Measurements from ENCODE around the gene SH2B2.

SH2B2 gene

DNA sequence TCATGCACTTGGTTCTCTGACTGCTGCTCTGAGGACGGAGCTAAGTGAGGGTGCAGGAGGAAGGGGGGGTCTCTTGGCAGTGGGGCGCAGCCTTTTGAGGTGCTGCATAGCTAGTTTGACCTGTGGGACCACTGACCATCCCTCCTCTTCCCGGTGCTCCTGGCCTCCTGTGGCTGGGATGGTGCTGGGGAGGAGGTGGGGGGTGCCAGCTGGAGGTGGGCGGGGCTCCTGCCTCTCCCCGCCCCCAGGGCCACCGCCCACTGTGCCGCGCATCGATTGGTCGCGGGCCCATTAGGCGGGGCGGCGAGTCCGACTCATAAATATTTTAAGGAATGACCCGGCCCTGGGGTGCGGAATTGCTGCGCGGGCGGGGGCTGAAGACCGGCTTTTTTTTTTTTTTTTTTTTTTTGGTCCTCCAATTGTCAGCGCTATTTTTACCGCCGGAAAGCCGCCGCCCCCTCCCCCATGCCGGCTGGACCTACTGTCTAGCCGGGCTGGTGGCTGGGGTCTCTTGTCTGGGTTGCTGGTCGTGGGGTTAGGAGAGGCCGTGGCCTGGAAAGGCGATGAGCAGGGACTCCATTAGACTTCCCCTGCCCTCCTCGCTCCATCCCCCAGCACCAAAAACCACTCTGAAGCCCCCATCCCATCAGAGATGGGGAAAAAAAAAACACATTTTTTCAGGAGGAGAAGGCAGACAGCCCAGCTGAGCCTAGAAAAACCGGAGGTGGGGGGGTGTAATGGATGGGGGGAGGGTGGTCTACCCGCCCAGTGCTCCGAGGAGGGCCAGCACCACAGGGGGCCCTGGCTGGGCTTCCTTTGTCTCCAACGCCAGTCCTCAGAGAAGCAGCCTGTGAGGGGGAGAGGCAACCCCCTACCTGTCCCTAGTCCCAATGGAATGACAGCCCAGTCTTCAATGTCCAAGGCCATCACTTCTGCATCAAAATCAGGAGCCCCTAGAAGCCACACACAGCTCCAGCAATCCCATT is 6.4 kb downstream of the SH2B2 start:
- POLR2A ChIA-PET, result no interaction called here

GRCh38 chr7:102294589-102294988 is 7.9 kb downstream of the SH2B2 start:
- no peak for TF ChIP-seq CTCF (IDR thresholded peaks at IDR 0.05; ENCODE audit: control extremely low read depth, extremely low read depth, low read depth, missing control alignments)
- ChIA-PET CTCF (interaction anchor here (0.8 kb wide), 1 partner anchor 16 kb away, joined by 3 read pairs; no protein-coding TSS in a partner anchor), POLR2A (no interaction called here)
- no peak for DNase-seq (ENCODE audit: extremely low spot score)

More for the DNA sequence above, 6.4 kb downstream of the SH2B2 start:
- no peak for TF ChIP-seq CTCF (IDR thresholded peaks at IDR 0.05; ENCODE audit: control extremely low read depth, extremely low read depth, low read depth, missing control alignments)
- DNase-seq (ENCODE audit: extremely low spot score), result no peak
- CTCF ChIA-PET, result interaction anchor here (1.8 to 2.2 kb wide), 2 partner anchors 13 to 98 kb away, joined by 5 to 7 read pairs; no protein-coding TSS in a partner anchor

DNA sequence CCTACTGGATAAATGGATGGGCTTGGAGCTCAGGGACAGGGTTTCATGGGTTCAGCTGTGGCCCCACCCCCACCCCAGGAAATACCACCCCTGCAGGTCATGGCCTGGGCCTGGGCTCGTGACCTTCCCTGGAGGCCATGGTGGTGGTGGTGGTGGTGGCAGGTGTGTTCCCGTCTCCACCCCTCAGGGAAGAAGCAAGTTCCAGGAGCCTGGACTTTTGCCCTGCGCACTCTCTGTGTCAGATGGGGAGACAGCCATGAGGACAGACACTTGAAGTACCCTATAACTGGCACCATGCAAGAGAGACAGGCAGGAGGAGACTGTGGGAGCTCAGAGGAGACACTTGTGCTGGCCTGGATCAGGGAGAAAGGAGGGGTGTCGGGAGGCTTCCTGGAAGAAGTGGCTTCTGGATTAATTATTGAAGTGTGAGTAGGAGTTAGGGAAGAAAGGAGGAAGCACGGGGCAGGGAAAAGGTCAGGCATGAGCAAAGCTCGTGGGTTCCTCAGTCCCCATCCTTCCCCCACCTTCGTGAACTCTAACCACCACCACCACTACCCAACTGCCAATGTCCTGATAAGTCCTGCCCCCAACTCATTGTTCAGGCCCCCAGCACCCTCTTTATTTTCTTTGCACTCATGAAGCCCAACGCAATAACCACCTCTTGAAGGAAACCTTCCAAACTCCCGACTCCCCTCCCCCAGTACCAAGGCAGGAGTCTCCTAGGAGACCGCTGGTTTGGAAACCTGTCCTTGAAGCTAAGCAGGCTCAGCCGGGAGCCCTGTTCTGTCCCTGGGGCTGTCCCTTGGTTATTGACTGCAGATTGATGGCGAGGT is 8.9 kb downstream of the SH2B2 start:
- no peak for DNase-seq (ENCODE audit: extremely low spot score)
- TF ChIP-seq CTCF (IDR thresholded peaks at IDR 0.05; ENCODE audit: control extremely low read depth, extremely low read depth, low read depth, missing control alignments), result no peak
- ChIA-PET POLR2A (no interaction called here), CTCF (interaction anchor here (1.1 to 1.2 kb wide), 2 partner anchors 8 to 10 kb away, joined by 3 read pairs; no protein-coding TSS in a partner anchor)

DNA sequence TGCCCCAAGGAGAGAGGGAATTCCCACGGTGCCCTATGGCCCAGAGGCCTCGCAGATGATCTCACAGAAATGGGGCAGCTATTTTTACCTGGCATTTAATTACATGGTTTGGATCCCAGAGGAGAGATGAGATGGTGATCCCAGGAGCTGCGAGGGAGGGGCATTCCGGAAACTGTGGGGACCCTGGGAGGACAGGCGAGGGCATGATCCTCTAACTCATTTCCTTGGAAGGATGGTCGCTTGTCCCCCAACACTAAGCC is 9.4 kb downstream of the SH2B2 start:
- no peak for TF ChIP-seq CTCF (IDR thresholded peaks at IDR 0.05; ENCODE audit: control extremely low read depth, extremely low read depth, low read depth, missing control alignments)
- CTCF ChIA-PET, result interaction anchor here (1.1 to 1.2 kb wide), 2 partner anchors 8 to 11 kb away, joined by 3 read pairs; no protein-coding TSS in a partner anchor
- DNase-seq (ENCODE audit: extremely low spot score), result no peak
- POLR2A ChIA-PET, result interaction anchor here (0.8 kb wide), 1 partner anchor 8 kb away, joined by 3 read pairs; no protein-coding TSS in a partner anchor

GRCh38 chr7:102296514-102296913 is 9.8 kb downstream of the SH2B2 start:
- CTCF ChIA-PET, result interaction anchor here (1.1 to 1.2 kb wide), 2 partner anchors 9 to 11 kb away, joined by 3 read pairs; no protein-coding TSS in a partner anchor
- POLR2A ChIA-PET, result interaction anchor here (0.8 kb wide), 1 partner anchor 9 kb away, joined by 3 read pairs; no protein-coding TSS in a partner anchor
- no peak for DNase-seq (ENCODE audit: extremely low spot score)
- TF ChIP-seq CTCF (IDR thresholded peaks at IDR 0.05; ENCODE audit: control extremely low read depth, extremely low read depth, low read depth, missing control alignments), result no peak

Measured in GM10248 (cell line).